Head of caudate nucleus (tissue), 42 donors: ENCODE results near the gene WDR27.

ENCODE experiments used
- DNase-seq, 42 donors: peaks; one replicate each; pipeline versions ENCODE4 v3.0.0 to v3.0.0-alpha.2; 2020 to 2021; ENCODE audit warnings: mixed read lengths in 7 of 42
- intact Hi-C: fragments of 100-400 bp; cut with DNase I; formaldehyde crosslinking; loops from one replicate; pipeline ENCODE4 v1.15.0; 2022

Gene WDR27

DNA sequence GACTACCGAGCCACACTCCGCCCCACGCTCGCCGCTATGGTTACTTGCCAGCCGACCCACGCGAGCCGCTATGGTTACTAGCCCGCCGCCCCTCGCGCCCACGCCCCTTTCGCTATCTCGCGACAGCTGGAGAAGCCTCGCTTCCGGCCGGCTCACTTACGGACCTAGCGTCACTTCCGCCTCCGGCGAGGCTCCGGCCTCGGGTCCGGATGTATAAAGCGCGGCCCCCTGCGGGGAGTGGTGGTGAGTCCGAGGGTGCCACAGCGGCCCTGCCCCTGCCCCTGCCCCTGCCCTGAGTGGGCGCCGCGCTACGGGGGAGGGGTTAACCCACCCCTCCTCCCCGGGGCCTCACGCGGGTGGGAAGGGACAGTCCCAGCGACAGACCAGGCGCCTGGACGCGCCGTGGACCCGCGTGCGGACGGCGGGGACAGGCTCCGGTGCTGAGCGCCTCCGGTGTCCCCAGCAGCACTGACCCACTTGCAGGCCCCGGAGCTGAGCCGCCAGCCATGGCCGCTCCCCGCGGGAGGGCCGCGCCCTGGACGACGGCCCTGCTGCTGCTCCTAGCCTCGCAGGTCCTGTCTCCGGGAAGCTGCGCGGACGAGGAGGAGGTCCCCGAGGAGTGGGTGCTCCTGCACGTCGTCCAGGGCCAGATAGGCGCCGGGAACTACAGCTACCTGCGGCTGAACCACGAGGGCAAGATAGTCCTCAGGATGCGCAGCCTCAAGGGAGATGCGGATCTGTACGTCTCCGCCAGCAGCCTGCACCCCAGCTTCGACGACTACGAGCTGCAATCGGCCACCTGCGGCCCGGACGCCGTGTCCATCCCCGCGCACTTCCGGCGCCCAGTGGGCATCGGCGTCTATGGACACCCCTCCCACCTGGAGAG, at the start of gene WDR27, which contains the start of gene C6orf120:
Gene WDR27, minus strand, starts transcription at position 76 of the 886 bp plus-strand sequence. CDS start 13,024 bp downstream, outside the sequence.
Gene C6orf120, plus strand, starts transcription at position 173 of the 886 bp plus-strand sequence. Its CDS starts 334 bp downstream, at position 507.
- intact Hi-C loops = no loop called here

DNA sequence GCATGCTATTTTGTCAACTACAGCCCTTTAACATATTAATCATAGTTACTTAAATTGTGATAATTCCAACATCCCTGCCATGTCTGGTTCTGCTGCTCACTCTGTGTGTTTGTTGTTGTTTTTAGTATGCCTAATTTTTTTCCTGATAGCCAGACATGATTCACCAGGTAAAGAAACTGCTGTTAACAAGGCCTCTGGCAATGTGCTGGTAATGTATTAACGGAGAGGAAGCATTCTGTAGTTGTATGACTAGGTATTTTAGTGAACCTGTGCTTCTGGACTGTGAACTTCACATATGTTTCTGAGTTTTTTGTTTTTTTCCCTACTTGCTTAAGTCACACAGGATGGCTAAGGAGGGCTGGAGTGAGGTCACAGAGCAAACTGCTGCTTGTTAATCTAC, 44.7 kb upstream of the WDR27 start:
- intact Hi-C loops = no loop called here
- DNase-seq = no peak

More for the DNA sequence above, at the start of gene WDR27, which contains the start of gene C6orf120:
- peak; percentile 91 to 99 (median 96) for DNase-seq

- intact Hi-C loops = no loop called here
- no peak for DNase-seq
Measured at GRCh38 chr6:169745405-169745804, 43.6 kb upstream of the WDR27 start.

GRCh38 chr6:169741344-169741743, 39.5 kb upstream of the WDR27 start:
- no peak for DNase-seq
- intact Hi-C loops = no loop called here

DNA sequence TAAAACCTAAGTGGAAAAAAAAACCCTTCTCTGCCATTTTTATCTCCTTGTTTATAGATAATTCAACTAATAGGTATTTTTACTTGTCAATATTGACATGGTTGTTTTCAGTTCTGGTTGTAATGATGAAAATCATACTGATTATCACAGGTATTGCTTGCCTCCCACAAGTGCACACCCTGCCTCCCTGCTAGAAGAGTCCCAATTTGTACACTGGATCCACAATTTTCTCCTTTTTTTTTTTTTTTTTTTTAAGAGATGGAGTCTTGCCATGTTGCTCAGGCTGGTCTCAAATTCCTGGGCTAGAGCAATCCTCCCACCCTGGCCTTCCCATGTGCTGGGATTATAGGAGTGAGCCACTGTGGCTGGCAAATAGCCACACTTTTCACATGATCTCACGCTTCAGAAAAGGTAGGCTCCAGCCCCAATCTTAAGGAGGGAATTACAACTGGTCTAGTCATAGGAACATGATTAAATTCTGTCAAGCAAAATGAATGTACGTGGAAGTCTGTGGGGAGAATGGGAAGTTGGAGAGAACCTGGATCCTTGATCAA, 37.2 kb upstream of the WDR27 start:
- intact Hi-C loops = no loop called here
- no peak for DNase-seq

- intact Hi-C loops = no loop called here
- no peak for DNase-seq
Measured at GRCh38 chr6:169738204-169738975, 36.6 kb upstream of the WDR27 start.

GRCh38 chr6:169729961-169730360, 28.1 kb upstream of the WDR27 start:
- DNase-seq = no peak
- intact Hi-C loops = no loop called here

GRCh38 chr6:169726963-169727362, 25.1 kb upstream of the WDR27 start:
- intact Hi-C loops = no loop called here
- no peak for DNase-seq

- intact Hi-C loops = no loop called here
- DNase-seq = no peak
Measured at GRCh38 chr6:169726049-169726400, 24.2 kb upstream of the WDR27 start.

DNA sequence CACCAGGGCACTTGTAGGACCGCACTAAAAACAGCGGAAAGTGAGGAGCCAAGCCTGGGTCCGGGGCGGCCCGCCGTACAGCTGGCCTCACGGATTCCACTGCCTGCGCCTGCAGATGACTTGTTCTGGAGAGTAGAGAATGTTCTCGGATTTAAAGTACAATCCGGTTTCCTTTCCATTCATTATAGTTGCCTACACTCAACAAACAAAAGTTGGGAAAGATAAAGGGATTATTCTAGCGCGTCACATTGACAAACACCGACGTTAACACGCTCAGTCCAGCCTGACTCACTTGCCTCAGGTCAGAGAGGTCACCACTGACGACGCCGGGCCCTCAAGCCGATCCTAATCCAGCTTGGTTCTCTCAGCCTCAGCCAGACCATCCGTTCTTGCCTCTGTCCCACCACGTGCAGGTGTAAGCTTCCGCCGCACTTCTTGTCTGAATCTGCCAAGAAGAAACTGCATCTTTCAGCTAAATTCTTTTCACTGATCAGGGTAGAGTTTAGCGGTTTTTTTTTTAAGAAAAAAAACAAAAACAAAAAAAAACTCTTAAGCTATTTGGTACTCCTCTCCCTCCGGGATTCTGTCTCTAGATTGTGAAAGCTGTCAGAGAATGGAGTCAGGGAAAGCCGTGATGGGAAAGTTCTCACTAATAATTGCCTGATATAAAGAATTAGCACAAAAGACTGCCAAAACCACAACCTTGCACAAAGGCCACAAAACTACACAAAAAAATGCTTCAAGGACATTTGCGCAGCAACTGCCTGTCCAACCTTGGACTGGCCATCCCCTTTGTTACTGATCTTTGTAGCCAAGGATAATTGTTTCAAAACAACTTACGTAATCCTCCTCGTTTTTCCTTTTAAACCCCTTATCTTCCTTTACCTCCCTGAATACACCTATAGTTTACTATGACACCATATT, 23.6 kb upstream of the WDR27 start:
- DNase-seq = peak in 41 of 42 donors; percentile 14 to 74 (median 41)
- intact Hi-C loops = no loop called here

DNA sequence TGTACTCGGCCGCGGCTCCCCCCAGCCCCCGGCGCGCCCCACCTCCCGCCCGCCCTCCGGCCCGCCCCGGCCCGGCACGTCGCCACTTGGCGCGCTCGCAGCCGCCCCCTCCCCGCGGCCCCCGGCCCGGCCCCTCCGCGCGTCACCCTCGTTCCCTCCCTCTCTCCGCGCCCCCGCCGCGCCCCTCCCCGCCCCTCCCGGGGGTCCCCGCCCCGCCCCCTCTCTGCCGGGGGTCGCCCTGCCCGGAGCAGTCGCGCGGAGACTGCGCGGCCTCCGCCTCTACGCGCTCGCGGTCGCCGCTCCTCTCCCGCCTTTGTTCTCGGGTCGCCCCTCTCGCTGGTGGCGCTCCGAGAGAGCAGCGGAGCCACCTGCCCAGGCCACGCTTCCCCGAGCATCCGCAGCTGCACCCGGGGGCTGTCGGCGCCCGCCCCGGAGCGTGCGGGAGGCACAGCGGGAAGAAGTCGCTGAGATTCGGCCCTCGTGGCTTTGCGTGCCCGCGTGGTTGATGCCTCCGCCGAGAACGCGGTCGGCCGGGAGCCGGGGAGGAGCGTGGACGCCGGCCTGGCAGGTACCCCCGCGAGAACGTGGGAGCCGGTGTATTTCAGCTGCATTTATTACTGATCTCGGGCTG, 22.8 kb upstream of the WDR27 start, which contains the start of gene PHF10:
Gene PHF10, minus strand, starts transcription at position 7 of the 631 bp plus-strand sequence. CDS start 569 bp downstream, outside the sequence.
- intact Hi-C loops = no loop called here
- DNase-seq = peak in 41 of 42 donors; percentile 32 to 80 (median 65)

DNA sequence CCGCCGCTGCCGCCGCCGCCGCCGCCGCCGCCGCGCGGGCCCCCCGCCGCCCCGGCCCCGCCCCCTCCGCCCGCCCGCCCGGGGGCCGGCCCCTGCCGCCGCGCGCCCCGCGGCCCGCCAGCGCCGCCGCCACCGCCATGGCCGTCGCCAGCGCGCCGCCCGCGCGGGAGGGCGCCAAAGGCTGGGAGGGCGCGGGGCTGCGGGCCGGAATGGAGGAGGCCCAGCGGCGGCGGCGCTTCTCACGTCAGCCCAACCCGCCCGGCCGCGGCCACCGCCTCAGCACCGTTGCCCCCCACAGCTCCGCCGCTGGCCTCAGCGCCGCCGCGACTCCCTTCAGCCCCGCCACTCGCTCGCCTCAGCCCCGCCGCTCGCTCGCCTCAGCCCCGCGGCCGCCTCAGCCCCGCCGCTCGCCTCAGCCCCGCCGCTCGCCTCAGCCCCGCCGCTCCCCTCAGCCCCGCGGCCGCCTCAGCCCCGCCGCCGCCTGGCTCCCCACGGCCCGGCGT, 22.2 kb upstream of the WDR27 start:
- intact Hi-C loops = loop anchor here (2.0 kb wide), 1 partner anchor 29 kb away; no protein-coding TSS in a partner anchor
- peak in 37 of 42 donors; percentile 2 to 74 (median 43) for DNase-seq

GRCh38 chr6:169723200-169723909, 21.5 kb upstream of the WDR27 start:
- DNase-seq = peak; percentile 44 to 90 (median 78)
- intact Hi-C loops = loop anchor here (2.0 kb wide), 1 partner anchor 29 kb away; no protein-coding TSS in a partner anchor

DNA sequence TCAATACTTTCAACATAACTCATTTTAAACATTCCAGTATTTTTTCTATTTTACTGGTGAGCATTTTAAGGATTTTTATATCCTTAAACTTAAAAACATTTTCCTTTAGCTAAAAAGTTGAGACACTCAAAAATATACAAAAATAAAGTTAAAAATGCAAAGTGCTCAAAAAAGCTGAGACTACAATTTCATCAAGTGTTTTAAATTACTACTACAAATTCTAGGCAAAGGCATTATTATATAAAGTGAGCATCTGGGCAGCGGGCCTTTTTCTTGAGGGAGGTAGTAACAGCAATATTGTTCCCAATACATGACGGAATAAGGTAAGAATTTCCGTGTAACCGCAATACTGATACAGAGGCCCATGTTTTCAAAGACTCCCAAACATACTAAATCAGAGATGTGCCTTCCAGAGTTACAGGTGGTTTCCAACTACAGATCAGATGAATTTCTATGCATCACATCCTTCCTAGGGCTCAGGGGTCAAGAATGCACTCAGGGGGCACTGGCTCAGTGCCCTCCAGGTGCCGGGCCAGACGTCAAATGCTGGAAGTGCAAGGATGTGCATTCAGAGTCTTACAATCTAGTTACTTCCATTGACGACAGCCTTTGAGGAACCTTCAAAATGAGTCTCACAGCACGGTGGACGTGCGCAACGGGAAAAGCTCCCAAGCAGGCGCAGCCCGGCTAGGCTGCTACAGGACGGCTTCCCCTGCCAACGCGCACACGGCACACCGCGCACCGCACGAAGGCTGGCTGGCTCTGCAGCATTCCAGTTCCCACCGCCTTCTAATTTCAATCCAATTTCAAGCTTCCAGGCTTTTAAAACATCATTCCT, 20.8 kb upstream of the WDR27 start:
- intact Hi-C loops = loop anchor here (2.0 kb wide), 1 partner anchor 30 kb away; no protein-coding TSS in a partner anchor
- peak in 38 of 42 donors; percentile 9 to 63 (median 34) for DNase-seq

DNA sequence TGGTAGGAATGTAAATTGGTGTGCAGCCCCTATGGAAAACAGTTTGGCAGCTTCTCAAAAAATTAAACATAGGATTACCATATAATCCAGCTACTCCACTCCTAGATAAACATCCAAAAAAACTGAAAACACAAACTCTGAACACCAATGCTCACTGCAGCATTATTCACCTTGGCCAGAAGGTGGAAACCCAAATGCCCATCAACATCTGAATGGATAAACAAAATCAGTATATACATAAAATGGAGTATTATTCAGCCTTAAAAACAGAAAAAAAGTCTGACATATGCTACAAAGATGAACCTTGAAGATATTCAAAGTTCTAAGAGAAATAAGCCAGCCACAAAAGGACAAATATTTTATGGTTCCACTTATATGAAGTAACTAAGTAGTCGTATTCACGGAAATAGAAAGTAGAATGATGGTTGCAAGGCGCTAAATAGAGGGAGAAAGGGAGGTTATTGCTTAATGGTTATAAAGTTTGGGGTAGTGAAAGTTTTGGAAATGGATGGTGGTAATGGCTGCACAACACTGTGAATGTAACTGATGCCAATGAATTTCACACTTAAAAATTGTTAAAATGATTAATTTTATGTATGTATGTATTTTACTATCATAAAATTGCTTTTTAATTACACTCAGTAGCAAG, 18.5 kb upstream of the WDR27 start:
- no peak for DNase-seq
- intact Hi-C loops = no loop called here

DNA sequence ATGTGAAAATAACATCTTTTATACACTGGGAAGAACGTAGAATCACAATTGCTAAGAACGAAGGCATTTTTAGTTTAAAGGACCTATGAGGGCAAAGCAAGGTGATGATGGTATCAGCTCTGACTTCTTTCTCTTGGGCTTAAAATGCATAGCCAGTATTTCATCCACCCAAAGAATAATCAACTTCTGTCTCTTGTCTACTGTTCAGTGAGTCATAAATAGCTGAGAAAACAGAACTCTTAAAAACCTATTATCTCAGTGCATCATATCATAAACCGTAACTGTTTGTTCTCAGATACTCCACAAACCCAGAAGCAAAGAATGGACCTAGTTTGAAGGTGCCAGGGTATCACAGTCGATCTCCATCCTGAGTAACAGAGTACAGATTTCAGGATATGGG, 17.3 kb upstream of the WDR27 start:
- intact Hi-C loops = no loop called here
- no peak for DNase-seq
